ENCODE results near the gene PPIL4.

GRCh38 chr6:149510793-149511512 lies 34.9 kb downstream of the PPIL4 start:
- TF ChIP-seq CTCF (conservative IDR thresholded peaks at IDR 0.05; ENCODE audit: low read length) = no peak
- TF ChIP-seq EZH2phosphoT487 (IDR thresholded peaks at IDR 0.05; ENCODE audit: borderline replicate concordance, low read depth, low read length) = no peak

Measured in OCI-LY7 (cell line).